GM23338 (cell line): Measurements from ENCODE around the gene PLXNB2. TPM values are rescaled to one million over a fixed set of nuclear protein-coding genes. Genes with fewer than 3 reads are reported as not detected.

ENCODE experiments used
- ATAC-seq: fragments of 200-7000 bp; cut with Tn5 transposase; 3 replicates; pipeline ENCODE4 v1.9.1; 2020
- DNase-seq: peaks from one replicate; pipeline ENCODE4 v3.0.0-alpha.2; 2015; ENCODE audit warnings: low spot score
- H2AFZ ChIP-seq: fragments of 200-600 bp; sonication (generic); 2 replicates; pipeline ENCODE4 v1.8.0; 2016; ENCODE audit warnings: antibody characterized with exemption, mild to moderate bottlenecking, moderate library complexity
- H3F3A ChIP-seq: fragments of 200-600 bp; sonication (generic); replicated peaks from 2 replicates; pipeline ENCODE4 v1.8.0; 2017; ENCODE audit warnings: antibody characterized with exemption, mixed run types, low read depth
- H3K27ac ChIP-seq: fragments of 200-600 bp; sonication (generic); 2 replicates; pipeline ENCODE4 v1.6.1; 2016; ENCODE audit warnings: low read depth
- H3K27me3 ChIP-seq: fragments of 200-600 bp; sonication (generic); 2 replicates; pipeline ENCODE4 v1.8.0; 2016; ENCODE audit warnings: mild to moderate bottlenecking, mixed run types, moderate library complexity; ENCODE audit not compliant: insufficient read depth
- H3K36me3 ChIP-seq: fragments of 200-600 bp; sonication (generic); 2 replicates; pipeline ENCODE4 v1.8.0; 2016; ENCODE audit warnings: mild to moderate bottlenecking; ENCODE audit not compliant: insufficient read depth
- H3K4me1 ChIP-seq: fragments of 200-600 bp; sonication (generic); 2 replicates; pipeline ENCODE4 v1.8.0; 2016; ENCODE audit warnings: mild to moderate bottlenecking, moderate library complexity; ENCODE audit not compliant: insufficient read depth
- H3K4me2 ChIP-seq: fragments of 200-600 bp; sonication (generic); 2 replicates; pipeline ENCODE4 v1.7.1; 2017; ENCODE audit warnings: mixed run types
- H3K4me3 ChIP-seq: fragments of 200-600 bp; sonication (generic); 2 replicates; pipeline ENCODE4 v1.6.1; 2016; ENCODE audit warnings: mixed run types
- H3K79me2 ChIP-seq: fragments of 200-600 bp; sonication (generic); replicated peaks from 2 replicates; pipeline ENCODE4 v1.8.0; 2017; ENCODE audit warnings: mild to moderate bottlenecking; ENCODE audit not compliant: insufficient read depth
- H3K9me2 ChIP-seq: fragments of 200-600 bp; sonication (generic); 2 replicates; pipeline ENCODE4 v1.8.0; 2017; ENCODE audit not compliant: insufficient read depth
- H4K20me1 ChIP-seq: fragments of 200-600 bp; sonication (generic); replicated peaks from 2 replicates; pipeline ENCODE4 v1.8.0; 2017; ENCODE audit warnings: mild to moderate bottlenecking; ENCODE audit not compliant: insufficient read depth
- H3K27ac Mint-ChIP-seq: 2 replicates; pipeline ENCODE4 v1.8.0; 2020; ENCODE audit warnings: inconsistent platforms, mild to moderate bottlenecking, moderate library complexity, mixed read lengths
- H3K27me3 Mint-ChIP-seq: 3 replicates; pipeline ENCODE4 v1.8.0; 2022; ENCODE audit warnings: low read depth, mild to moderate bottlenecking, moderate library complexity, mixed read lengths, inconsistent platforms; ENCODE audit not compliant: insufficient read depth, poor library complexity
- H3K36me3 Mint-ChIP-seq: 3 replicates; pipeline ENCODE4 v1.8.0; 2021; ENCODE audit warnings: low read depth, mild to moderate bottlenecking, inconsistent platforms, moderate library complexity, mixed read lengths
- H3K4me1 Mint-ChIP-seq: 3 replicates; pipeline ENCODE4 v1.8.0; 2020; ENCODE audit warnings: mild to moderate bottlenecking, inconsistent platforms, mixed read lengths
- H3K4me3 Mint-ChIP-seq: 3 replicates; pipeline ENCODE4 v1.8.0; 2021; ENCODE audit warnings: moderate library complexity, mild to moderate bottlenecking, inconsistent platforms, mixed read lengths
- H3K9me3 Mint-ChIP-seq: 3 replicates; pipeline ENCODE4 v1.8.0; 2020; ENCODE audit warnings: moderate library complexity, mild to moderate bottlenecking, inconsistent platforms, mixed read lengths
- CREB1 ChIP-seq: fragments of 250-450 bp; sonication (Bioruptor Pico); IDR thresholded peaks from 2 replicates; pipeline ENCODE4 v1.5.0; 2020; ENCODE audit warnings: low read depth, mild to moderate bottlenecking, moderate library complexity
- EZH2 ChIP-seq: fragments of 200-600 bp; sonication (generic); IDR thresholded peaks from one replicate; pipeline ENCODE4 v1.8.0; 2017; ENCODE audit warnings: antibody characterized with exemption, mild to moderate bottlenecking, low read depth; ENCODE audit not compliant: unreplicated experiment
- EZH2phosphoT487 ChIP-seq: fragments of 200-600 bp; sonication (generic); IDR thresholded peaks from one replicate; pipeline ENCODE4 v1.8.1; 2018; ENCODE audit warnings: antibody characterized with exemption; ENCODE audit not compliant: unreplicated experiment
- NANOG ChIP-seq: IDR thresholded peaks from 2 replicates; pipeline ENCODE4 v1.6.1; 2016; ENCODE audit warnings: antibody characterized with exemption, borderline replicate concordance
- POLR2AphosphoS5 ChIP-seq: IDR thresholded peaks from 2 replicates; pipeline ENCODE4 v1.6.1; 2016; ENCODE audit warnings: antibody characterized with exemption, low read depth
- ZNF331 ChIP-seq: fragments of 250-450 bp; sonication (Bioruptor Pico); IDR thresholded peaks from 2 replicates; pipeline ENCODE4 v1.5.0; 2020; ENCODE audit warnings: low read depth, mild to moderate bottlenecking, moderate library complexity
- ZNF462 ChIP-seq: fragments of 250-450 bp; sonication (Bioruptor Pico); IDR thresholded peaks from 2 replicates; pipeline ENCODE4 v1.5.0; 2020; ENCODE audit warnings: mild to moderate bottlenecking, moderate library complexity
- polyA plus RNA-seq: library from polyadenylated mRNA; unstranded; fragments of >200 nt; fragmentation: Nextera tagmentation; extraction: Ambion mirVana; gene quantifications from 2 replicates; pipeline ENCODE4 v1.2.1, GENCODE V29; 2016
- total RNA-seq: library from RNA; depleted of rRNA; stranded (reverse); fragments of >200 nt; shearing (Covaris generic); gene quantifications from 2 replicates; pipeline ENCODE4 v1.2.3, GENCODE V29; 2014
- TF ChIP-seq, protein P1 (sequence below), 2 experiments: fragments of 200-600 bp in 1 of 2; sonication (generic) in 1 of 2; conservative IDR thresholded peaks; 2 replicates each; pipeline versions ENCODE4 v1.5.1 to v1.6.1; 2016 to 2017; ENCODE audit warnings: antibody characterized with exemption in 2 of 2, low read depth in 2 of 2, mild to moderate bottlenecking in 2 of 2, moderate library complexity in 1 of 2
- TF ChIP-seq, protein P2 (sequence below): IDR thresholded peaks from 2 replicates; pipeline ENCODE4 v1.6.1; 2016; ENCODE audit warnings: antibody characterized with exemption

Gene PLXNB2
- total and polyA plus RNA-seq, 2 experiments from 2014 or later, result 29.1 to 66.3 TPM

GRCh38 chr22:50329236-50329635, 21.8 kb upstream of the PLXNB2 start:
- Mint-ChIP-seq H3K27ac (no peak overlapping the region), H3K27me3 (peaks cover 20% of the 10 kb centered on the region), H3K4me3 (no peak overlapping the region; the same call in 2 of the 3 replicates), H3K36me3 (no peaks in the 10 kb centered on the region), H3K9me3 (peaks cover 3% of the 10 kb centered on the region; the same call in 1 of the 3 replicates), H3K4me1 (peaks cover 6% of the 10 kb centered on the region)
- H3K27me3 ChIP-seq, result peaks cover 19% of the 10 kb centered on the region
- H3K4me2 ChIP-seq, result no peak overlapping the region
- H3F3A ChIP-seq, result no peaks in the 10 kb centered on the region
- no peaks in the 10 kb centered on the region for H3K36me3 ChIP-seq
- H3K27ac ChIP-seq, result no peak overlapping the region
- DNase-seq (no peak), ATAC-seq (no peak)
- H4K20me1 ChIP-seq, result no peaks in the 10 kb centered on the region
- no peaks in the 10 kb centered on the region; the same call in 1 of the 2 replicates for H3K4me1 ChIP-seq
- no peaks in the 10 kb centered on the region for H3K9me2 ChIP-seq
- no peak overlapping the region for H3K4me3 ChIP-seq
- TF ChIP-seq EZH2phosphoT487 (no peak), EZH2 (no peak), CREB1 (no peak), NANOG (no peak), ZNF462 (CRISPR knock-in tag) (no peak), POLR2AphosphoS5 (no peak), ZNF331 (no peak)
- TF ChIP-seq, protein P1, sequence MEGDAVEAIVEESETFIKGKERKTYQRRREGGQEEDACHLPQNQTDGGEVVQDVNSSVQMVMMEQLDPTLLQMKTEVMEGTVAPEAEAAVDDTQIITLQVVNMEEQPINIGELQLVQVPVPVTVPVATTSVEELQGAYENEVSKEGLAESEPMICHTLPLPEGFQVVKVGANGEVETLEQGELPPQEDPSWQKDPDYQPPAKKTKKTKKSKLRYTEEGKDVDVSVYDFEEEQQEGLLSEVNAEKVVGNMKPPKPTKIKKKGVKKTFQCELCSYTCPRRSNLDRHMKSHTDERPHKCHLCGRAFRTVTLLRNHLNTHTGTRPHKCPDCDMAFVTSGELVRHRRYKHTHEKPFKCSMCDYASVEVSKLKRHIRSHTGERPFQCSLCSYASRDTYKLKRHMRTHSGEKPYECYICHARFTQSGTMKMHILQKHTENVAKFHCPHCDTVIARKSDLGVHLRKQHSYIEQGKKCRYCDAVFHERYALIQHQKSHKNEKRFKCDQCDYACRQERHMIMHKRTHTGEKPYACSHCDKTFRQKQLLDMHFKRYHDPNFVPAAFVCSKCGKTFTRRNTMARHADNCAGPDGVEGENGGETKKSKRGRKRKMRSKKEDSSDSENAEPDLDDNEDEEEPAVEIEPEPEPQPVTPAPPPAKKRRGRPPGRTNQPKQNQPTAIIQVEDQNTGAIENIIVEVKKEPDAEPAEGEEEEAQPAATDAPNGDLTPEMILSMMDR (conservative IDR thresholded peaks at IDR 0.05; ENCODE audit: low read depth in 2 of 2), result no peak
- TF ChIP-seq, protein P2, sequence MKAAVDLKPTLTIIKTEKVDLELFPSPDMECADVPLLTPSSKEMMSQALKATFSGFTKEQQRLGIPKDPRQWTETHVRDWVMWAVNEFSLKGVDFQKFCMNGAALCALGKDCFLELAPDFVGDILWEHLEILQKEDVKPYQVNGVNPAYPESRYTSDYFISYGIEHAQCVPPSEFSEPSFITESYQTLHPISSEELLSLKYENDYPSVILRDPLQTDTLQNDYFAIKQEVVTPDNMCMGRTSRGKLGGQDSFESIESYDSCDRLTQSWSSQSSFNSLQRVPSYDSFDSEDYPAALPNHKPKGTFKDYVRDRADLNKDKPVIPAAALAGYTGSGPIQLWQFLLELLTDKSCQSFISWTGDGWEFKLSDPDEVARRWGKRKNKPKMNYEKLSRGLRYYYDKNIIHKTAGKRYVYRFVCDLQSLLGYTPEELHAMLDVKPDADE, result no peak
- H2AFZ ChIP-seq, result no peak overlapping the region
- H3K79me2 ChIP-seq, result no peaks in the 10 kb centered on the region
